ENCODE data around the gene YJEFN3.

- TF ChIP-seq CTCF (IDR thresholded peaks at IDR 0.05) (no peak), POLR2A (IDR thresholded peaks at IDR 0.05) (no peak)
These were observed 38.7 kb downstream of the YJEFN3 start for GRCh38 chr19:19567391-19567790.
